H1 (cell line): Measurements from ENCODE around the gene PKM. TPM values are rescaled to one million over a fixed set of nuclear protein-coding genes. Genes with fewer than 3 reads are reported as not detected.

Experiments used
- CTCF ChIA-PET: fragments of 300-600 bp; sonication (Branson Sonifier 250); formaldehyde crosslinking; loops from one replicate; lab custom pipeline; 2021; ENCODE audit not compliant: partially characterized antibody; lab: Charles Lee
- POLR2A ChIA-PET: fragments of 300-600 bp; sonication (Branson Sonifier 250); formaldehyde crosslinking; loops from one replicate; lab custom pipeline; 2021; ENCODE audit warnings: inconsistent platforms; ENCODE audit not compliant: partially characterized antibody; lab: Charles Lee
- DNase-seq, 2 experiments: peaks; one replicate each; pipeline versions ENCODE4 v3.0.0 to v3.0.0-alpha.2; 2010 to 2022; ENCODE audit warnings: low spot score in 2 of 2, low read depth in 1 of 2, mixed read lengths in 1 of 2
- FAIRE-seq: peaks from 2 replicates; lab custom pipeline; 2011; peaks lifted over from hg19 to GRCh38; lab: Jason Lieb, UNC
- H2AFZ ChIP-seq: 2 replicates; pipeline ENCODE4 v1.8.1; 2012; ENCODE audit warnings: low read length, inconsistent platforms
- H2AK5ac ChIP-seq: 2 replicates; pipeline ENCODE4 v1.6.1; 2013; ENCODE audit warnings: low read depth, low read length
- H2BK120ac ChIP-seq: replicated peaks from 2 replicates; pipeline ENCODE3; 2013; ENCODE audit warnings: low read depth, low read length, inconsistent platforms
- H2BK12ac ChIP-seq: 2 replicates; pipeline ENCODE4 v1.6.1; 2013; ENCODE audit warnings: low read depth, low read length
- H2BK15ac ChIP-seq: 2 replicates; pipeline ENCODE4 v1.6.1; 2013; ENCODE audit warnings: low read length
- H2BK20ac ChIP-seq: 2 replicates; pipeline ENCODE4 v1.6.1; 2013; ENCODE audit warnings: low read length
- H2BK5ac ChIP-seq: 2 replicates; pipeline ENCODE4 v1.6.1; 2013; ENCODE audit warnings: low read depth, low read length
- H3K14ac ChIP-seq: 2 replicates; pipeline ENCODE4 v1.6.1; 2013; ENCODE audit warnings: inconsistent platforms; ENCODE audit not compliant: insufficient read length
- H3K18ac ChIP-seq: 2 replicates; pipeline ENCODE4 v1.6.1; 2013; ENCODE audit warnings: low read length; ENCODE audit errors: extremely low read depth
- H3K23ac ChIP-seq: 2 replicates; pipeline ENCODE4 v1.6.1; 2013; ENCODE audit warnings: inconsistent platforms; ENCODE audit not compliant: insufficient read length
- H3K23me2 ChIP-seq: 2 replicates; pipeline ENCODE4 v1.6.1; 2013; ENCODE audit warnings: low read depth, low read length
- H3K27ac ChIP-seq: 2 replicates; pipeline ENCODE4 v1.6.1; 2011; ENCODE audit warnings: low read depth, low read length, inconsistent platforms
- H3K27me3 ChIP-seq, 4 experiments: replicated peaks in 1 of 4; 1 replicate in 1 of 4; 2 replicates in 3 of 4; pipeline versions ENCODE4 v1.6.1 to v1.8.1; 2011 to 2013; ENCODE audit warnings: low read length in 3 of 4, mild to moderate bottlenecking in 3 of 4, inconsistent platforms in 2 of 4, mixed read lengths in 2 of 4, moderate library complexity in 1 of 4; ENCODE audit not compliant: control insufficient read depth in 3 of 4, insufficient read depth in 3 of 4; ENCODE audit errors: extremely low read depth in 1 of 4
- H3K36me3 ChIP-seq, 4 experiments: 2 replicates each; pipeline versions ENCODE4 v1.6.1 to v1.8.1; 2011 to 2013; ENCODE audit warnings: mild to moderate bottlenecking in 4 of 4, low read length in 3 of 4, moderate library complexity in 2 of 4, control low read depth in 1 of 4, inconsistent platforms in 1 of 4; ENCODE audit not compliant: insufficient read depth in 4 of 4, control insufficient read depth in 2 of 4
- H3K4ac ChIP-seq: replicated peaks from 2 replicates; pipeline ENCODE3; 2013; ENCODE audit warnings: low read length, low read depth, mixed read lengths, inconsistent platforms; ENCODE audit not compliant: insufficient read length
- H3K4me1 ChIP-seq, 4 experiments: replicated peaks in 1 of 4; 1 replicate in 1 of 4; 2 replicates in 3 of 4; pipeline versions ENCODE4 v1.6.1 to v1.8.1; 2011 to 2013; ENCODE audit warnings: low read length in 3 of 4, inconsistent platforms in 2 of 4, mixed read lengths in 1 of 4; ENCODE audit not compliant: insufficient read depth in 4 of 4, control insufficient read depth in 3 of 4
- H3K4me2 ChIP-seq, 2 experiments: 2 replicates each; pipeline versions ENCODE4 v1.6.1 to v1.8.1; 2011 to 2013; ENCODE audit warnings: low read depth in 2 of 2, low read length in 2 of 2, control low read depth in 1 of 2, inconsistent platforms in 1 of 2, mild to moderate bottlenecking in 1 of 2; ENCODE audit not compliant: insufficient read depth in 1 of 2
- H3K4me3 ChIP-seq, 4 experiments: fragments of 200-600, 300-600 bp in 1 of 4; sonication (generic), shearing (Covaris generic), sonication (Bioruptor Twin) in 1 of 4; 2 replicates each; pipeline versions ENCODE4 v1.5.1 to v1.8.1; 2011 to 2016; ENCODE audit warnings: low read length in 4 of 4, low read depth in 3 of 4, control low read depth in 2 of 4, inconsistent platforms in 2 of 4, mild to moderate bottlenecking in 2 of 4, mixed read lengths in 1 of 4, moderate library complexity in 1 of 4; ENCODE audit not compliant: insufficient read depth in 2 of 4; ENCODE audit errors: extremely low read depth in 1 of 4
- H3K56ac ChIP-seq: replicated peaks from 2 replicates; pipeline ENCODE3; 2013; ENCODE audit warnings: low read depth, mild to moderate bottlenecking, mixed read lengths, low read length, inconsistent platforms; ENCODE audit not compliant: insufficient read length
- H3K79me1 ChIP-seq: 2 replicates; pipeline ENCODE4 v1.6.1; 2013; ENCODE audit warnings: low read depth, low read length, control low read depth
- H3K79me2 ChIP-seq, 2 experiments: 2 replicates each; pipeline versions ENCODE4 v1.6.1 to v1.8.1; 2012 to 2013; ENCODE audit warnings: low read length in 2 of 2, mild to moderate bottlenecking in 2 of 2, inconsistent platforms in 1 of 2; ENCODE audit not compliant: insufficient read depth in 2 of 2, control insufficient read depth in 1 of 2
- H3K9ac ChIP-seq, 4 experiments: replicated peaks in 1 of 4; 1 replicate in 1 of 4; 2 replicates in 3 of 4; pipeline versions ENCODE4 v1.6.1 to v1.8.1; 2011 to 2013; ENCODE audit warnings: low read depth in 3 of 4, low read length in 3 of 4, control low read depth in 2 of 4, mild to moderate bottlenecking in 2 of 4, moderate library complexity in 2 of 4, inconsistent platforms in 1 of 4; ENCODE audit errors: extremely low read depth in 1 of 4
- H3K9me3 ChIP-seq, 2 experiments: 2 replicates each; pipeline versions ENCODE4 v1.6.1 to v1.8.1; 2012 to 2013; ENCODE audit warnings: mild to moderate bottlenecking in 2 of 2, moderate library complexity in 2 of 2, control low read depth in 1 of 2, inconsistent platforms in 1 of 2, low read depth in 1 of 2, low read length in 1 of 2, mixed read lengths in 1 of 2; ENCODE audit not compliant: insufficient read depth in 2 of 2
- H4K20me1 ChIP-seq, 2 experiments: replicated peaks in 1 of 2; 2 replicates each; pipeline versions ENCODE3 to v1.8.1; 2011 to 2013; ENCODE audit warnings: inconsistent platforms in 2 of 2, low read length in 2 of 2, mild to moderate bottlenecking in 1 of 2; ENCODE audit not compliant: insufficient read depth in 2 of 2, control insufficient read depth in 1 of 2
- H4K5ac ChIP-seq: 2 replicates; pipeline ENCODE4 v1.6.1; 2013; ENCODE audit warnings: low read length, low read depth, mixed read lengths, inconsistent platforms; ENCODE audit not compliant: insufficient read length
- H4K8ac ChIP-seq: 2 replicates; pipeline ENCODE4 v1.8.0; 2013; ENCODE audit warnings: mild to moderate bottlenecking, moderate library complexity, low read length, inconsistent platforms; ENCODE audit not compliant: insufficient read depth; ENCODE audit errors: extremely low read depth
- H4K91ac ChIP-seq: replicated peaks from 2 replicates; pipeline ENCODE3; 2013; ENCODE audit warnings: low read length, mixed read lengths, inconsistent platforms; ENCODE audit not compliant: insufficient read length
- PHF8 ChIP-seq: fragments of 200-600 bp; sonication (generic); conservative IDR thresholded peaks from 2 replicates; pipeline ENCODE4 v1.7.1; 2012; ENCODE audit warnings: low read depth, mild to moderate bottlenecking, inconsistent platforms, low read length, moderate library complexity
- POLR2A ChIP-seq, 2 experiments: IDR thresholded peaks; 1 replicate in 1 of 2; 2 replicates in 1 of 2; pipeline ENCODE4 v1.6.1; 2011; ENCODE audit warnings: low read depth in 2 of 2, low read length in 2 of 2, mild to moderate bottlenecking in 2 of 2; ENCODE audit errors: control extremely low read depth in 1 of 2
- SIN3A ChIP-seq, 2 experiments: IDR thresholded peaks in 1 of 2; conservative IDR thresholded peaks in 1 of 2; 2 replicates each; pipeline ENCODE4 v1.6.1; 2011 to 2012; ENCODE audit warnings: low read length in 2 of 2, improper control_type of control experiment in 1 of 2, low read depth in 1 of 2, mild to moderate bottlenecking in 1 of 2
- SP1 ChIP-seq: IDR thresholded peaks from 2 replicates; pipeline ENCODE4 v1.6.1; 2011; ENCODE audit warnings: low read depth, low read length
- WGBS, 2 experiments: shearing (Covaris generic) in 1 of 2; methylation state at CpG; one replicate each; pipeline versions ENCODE4 v1.1.6 to v1.1.7; 2013 to 2015; ENCODE audit warnings: low lambda C conversion rate in 2 of 2, mixed read lengths in 2 of 2, inconsistent platforms in 1 of 2, low coverage in 1 of 2, missing lambda C conversion rate in 1 of 2; ENCODE audit not compliant: insufficient replicate concordance in 2 of 2, insufficient coverage in 1 of 2, insufficient read length in 1 of 2; ENCODE audit errors: extremely low coverage in 1 of 2, missing lambda C conversion rate in 1 of 2; 5-methylcytosine and 5-hydroxymethylcytosine counted together
- polyA plus RNA-seq, 7 experiments: library from polyadenylated mRNA; depleted of rRNA in 3 of 7; stranded (reverse) in 5 of 7; unstranded in 2 of 7; fragments of >200 nt in 5 of 7; fragments of 200-250 nt in 2 of 7; gene quantifications; 1 replicate in 5 of 7; 2 replicates in 1 of 7; 4 replicates in 1 of 7; pipeline versions ENCODE4 v1.2.1 to v1.2.3, GENCODE V29; 2011 to 2013; ENCODE audit warnings: missing spikeins in 2 of 7, mixed read lengths in 2 of 7
- total RNA-seq: library from RNA; stranded (reverse); fragmentation: NEBNext Ultra II Directional; extraction: Animal tissue kit (Norgen Biotek cat#: 25700); gene quantifications from 2 replicates; pipeline ENCODE4 v1.2.1, GENCODE V29; 2021

Gene PKM
- total and polyA plus RNA-seq, 2 of the 8 experiments (the other 6 are each of a cell fraction or from before 2014, with no cell fraction given), result 780 to 856 TPM

DNA sequence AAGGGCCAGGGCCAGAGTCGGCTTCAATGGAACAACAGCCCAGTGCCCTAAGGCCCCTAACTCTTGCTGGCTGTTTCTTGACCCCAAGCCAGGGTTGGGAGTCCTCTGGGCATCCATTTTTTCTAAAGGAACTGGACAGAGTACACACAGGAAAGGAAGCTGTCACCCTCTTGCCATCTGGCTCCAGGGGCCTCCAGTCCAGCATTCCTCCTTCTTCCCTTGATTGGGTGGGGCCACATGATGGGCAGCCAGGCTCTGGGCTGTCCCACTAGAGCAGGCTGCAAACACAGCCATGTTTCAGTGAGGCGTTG is 31.8 kb downstream of the PKM start:
- FAIRE-seq, result no peak
- no peak overlapping the region for H2BK15ac ChIP-seq

More for the DNA sequence above, 31.8 kb downstream of the PKM start:
- H2BK12ac ChIP-seq, result no peak overlapping the region
- CTCF ChIA-PET, result interaction anchor here (1.0 to 4.3 kb wide), 16 partner anchors 10 to 397 kb away, joined by 3 to 32 read pairs (median 5); partner anchors contain the start of gene PKM
- no peak overlapping the region for H2AFZ ChIP-seq
- H3K4me3 ChIP-seq, result no peak overlapping the region
- H3K4ac ChIP-seq, result no peak overlapping the region
- H2AK5ac ChIP-seq, result no peak overlapping the region
- H4K5ac ChIP-seq, result no peak overlapping the region
- no peak overlapping the region for H2BK5ac ChIP-seq
- H3K9ac ChIP-seq, result no peak overlapping the region
- H3K18ac ChIP-seq, result no peak overlapping the region
- no peak overlapping the region; a peak in 1 of 4 replicates for H3K4me2 ChIP-seq
- no peak overlapping the region for H2BK120ac ChIP-seq
- no peak overlapping the region for H4K91ac ChIP-seq
- no peak for DNase-seq
- H3K9me3 ChIP-seq, result no peaks in the 10 kb centered on the region
- no peak overlapping the region for H3K27ac ChIP-seq
- no peak overlapping the region for H4K8ac ChIP-seq
- H2BK20ac ChIP-seq, result no peak overlapping the region
- H3K27me3 ChIP-seq, result peaks cover 7 to 21% (median 17%) of the 10 kb centered on the region in 4 experiments; a peak in 6 of 7 replicates
- H3K56ac ChIP-seq, result no peak overlapping the region
- peaks cover 9% of the 10 kb centered on the region for H3K23me2 ChIP-seq
- TF ChIP-seq SIN3A (conservative IDR thresholded peaks at IDR 0.05 in 1 of 2, IDR thresholded peaks at IDR 0.05 in 1 of 2; ENCODE audit: low read depth in 1 of 2, low read length in 2 of 2) (0 out of 4 replicates have a peak, but pooled peaks of 1 of the 2 experiments have one; percentile 75), PHF8 (no peak), SP1 (peak; percentile 59; the same call in 1 of the 2 replicates), POLR2A (IDR thresholded peaks at IDR 0.05; ENCODE audit: control extremely low read depth in 1 of 2, low read depth in 2 of 2, low read length in 2 of 2) (0 out of 3 replicates have a peak, but pooled peaks of 1 of the 2 experiments have one; percentile 30)
- H3K79me2 ChIP-seq, result no peaks in the 10 kb centered on the region
- H4K20me1 ChIP-seq, result peaks cover 21 to 30% of the 10 kb centered on the region in 2 experiments
- no peak overlapping the region for H3K14ac ChIP-seq
- H3K36me3 ChIP-seq, result peaks cover 35 to 53% (median 49%) of the 10 kb centered on the region in 4 experiments
- WGBS, 2 experiments, result 85% methylated on average over 2 of the region's 2 CpGs; no CpG with 5 or more reads in 1 of the 2 experiments
- H3K79me1 ChIP-seq, result no peaks in the 10 kb centered on the region
- POLR2A ChIA-PET, result interaction anchor here (1.4 to 4.4 kb wide), 4 partner anchors 15 to 32 kb away, joined by 3 to 33 read pairs (median 15); partner anchors contain the start of gene PKM
- no peak overlapping the region for H3K23ac ChIP-seq
- H3K4me1 ChIP-seq, result peaks cover 0 to 8% (median 4%) of the 10 kb centered on the region in 4 experiments; a peak in 5 of 7 replicates
